GM18861 (cell line): Measurements from ENCODE around the gene METAP2.
A peak's percentile ranks its signal among the peaks of the same experiment; 100 is the strongest.
"Not testable (repeated sequence)": the region's sequence is repeated elsewhere in the genome, so short reads cannot be mapped to it uniquely, and the experiment has no call there.

Experiments
- ATAC-seq: cut with Tn5 transposase; IDR thresholded peaks from one replicate; pipeline ENCODE4 v1.9.1; 2021; ENCODE audit not compliant: unreplicated experiment

The METAP2 gene

DNA sequence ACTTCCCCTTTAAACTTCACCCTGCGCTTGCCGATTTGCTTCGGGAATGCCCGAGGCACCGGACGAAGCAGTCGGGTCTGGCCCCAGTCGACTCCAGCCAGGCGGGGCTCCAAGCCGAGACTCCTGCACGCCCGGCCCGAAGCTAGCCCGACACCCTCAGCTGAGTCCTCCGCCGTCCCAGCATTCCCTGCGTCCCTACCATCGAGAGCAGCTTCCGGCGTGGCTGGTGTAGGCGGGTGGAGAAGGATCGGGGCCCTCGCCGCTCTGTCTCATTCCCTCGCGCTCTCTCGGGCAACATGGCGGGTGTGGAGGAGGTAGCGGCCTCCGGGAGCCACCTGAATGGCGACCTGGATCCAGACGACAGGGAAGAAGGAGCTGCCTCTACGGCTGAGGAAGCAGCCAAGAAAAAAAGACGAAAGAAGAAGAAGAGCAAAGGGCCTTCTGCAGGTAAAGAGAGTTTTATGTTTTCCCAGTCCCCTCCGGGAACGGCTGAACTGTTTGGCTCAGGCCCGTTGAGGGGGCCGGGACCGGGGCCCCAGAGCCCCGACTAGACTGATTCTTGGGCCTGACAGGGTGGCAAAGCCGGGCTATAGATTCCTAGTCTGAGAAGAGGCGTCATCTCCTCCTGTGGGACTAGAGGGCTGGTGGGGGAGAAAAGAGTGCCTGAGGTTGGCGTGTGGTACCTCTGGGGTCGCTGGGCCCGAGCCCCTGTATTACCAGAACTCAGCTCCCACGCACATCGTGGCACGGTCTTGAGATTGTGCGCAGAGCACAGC, at the start of gene METAP2:
TSS of gene METAP2 (plus strand) at position 269 of the 776 bp plus-strand sequence. CDS start at position 297, 28 bp downstream.
- peak; percentile 92 for ATAC-seq

DNA sequence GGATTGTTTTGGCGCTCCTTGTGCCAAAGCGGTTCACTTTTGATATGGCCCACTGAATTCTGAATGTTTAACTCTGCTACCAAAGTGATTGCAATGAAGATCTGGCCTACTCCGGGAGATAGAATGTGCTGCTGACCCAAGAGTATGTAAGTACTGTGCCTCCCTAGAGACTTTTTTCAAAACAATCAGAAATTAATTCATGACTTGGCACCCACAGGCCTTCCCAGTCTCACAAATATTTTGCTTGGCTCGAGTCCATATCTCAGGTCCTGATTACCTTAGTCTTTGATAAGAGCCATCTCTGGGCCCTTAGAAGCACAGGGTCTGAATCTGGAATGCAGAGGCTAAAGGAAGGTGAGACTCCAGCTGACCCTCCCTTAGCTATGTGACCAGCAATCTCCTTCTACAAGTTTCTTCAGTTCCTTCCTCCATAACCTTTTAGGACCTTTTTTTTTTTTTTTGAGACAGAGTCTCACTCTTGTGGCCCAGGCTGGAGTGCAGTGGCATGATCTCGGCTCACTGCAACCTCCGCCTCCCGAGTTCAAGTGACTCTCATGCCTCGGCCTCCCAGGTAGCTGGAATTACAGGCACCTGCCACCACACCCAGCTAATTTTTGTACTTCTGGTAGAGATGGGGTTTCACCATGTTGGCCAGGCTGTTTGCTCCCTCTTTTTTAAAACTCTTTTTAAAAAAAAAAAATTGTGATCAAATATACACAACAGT, 49.5 kb upstream of the METAP2 start:
- no peak for ATAC-seq

GRCh38 chr12:95429172-95429510, 44.8 kb upstream of the METAP2 start:
- ATAC-seq: no peak

GRCh38 chr12:95431120-95431519, 42.8 kb upstream of the METAP2 start:
- ATAC-seq: no peak

- ATAC-seq: no peak
These were observed 38.6 kb upstream of the METAP2 start for GRCh38 chr12:95435355-95435754.

GRCh38 chr12:95437565-95437964, 36.4 kb upstream of the METAP2 start:
- no peak for ATAC-seq

GRCh38 chr12:95439461-95440230, 34.3 kb upstream of the METAP2 start:
- ATAC-seq: no peak

- ATAC-seq: no peak
These were observed 33.6 kb upstream of the METAP2 start for GRCh38 chr12:95440401-95440800.

GRCh38 chr12:95443459-95443858, 30.5 kb upstream of the METAP2 start:
- no peak for ATAC-seq

- ATAC-seq: not testable (repeated sequence)
These were observed 28.9 kb upstream of the METAP2 start for GRCh38 chr12:95445099-95445498.

- no peak for ATAC-seq
These were observed 28.0 kb upstream of the METAP2 start for GRCh38 chr12:95445884-95446505.

DNA sequence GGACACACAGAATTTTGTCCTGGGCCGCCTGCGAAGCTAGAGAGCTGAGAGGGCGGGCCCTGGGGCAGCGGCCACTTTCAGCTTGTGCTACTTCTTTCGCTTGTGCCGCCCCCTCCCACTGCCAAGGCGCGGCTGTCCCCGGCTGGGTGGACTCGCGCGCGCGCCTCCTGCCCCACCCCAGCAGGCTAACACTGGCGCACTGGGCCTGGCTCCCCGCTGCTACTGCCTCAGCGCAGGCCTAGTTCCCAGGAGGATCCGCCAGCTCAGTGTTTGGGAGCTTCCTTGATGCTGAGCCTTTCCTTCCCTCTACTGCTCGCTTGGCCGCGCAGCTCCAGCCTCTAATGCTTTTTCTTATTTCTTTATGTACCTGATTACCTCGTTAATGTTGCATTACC, 27.4 kb upstream of the METAP2 start:
- no peak for ATAC-seq

- not testable (repeated sequence) for ATAC-seq
These were observed 24.3 kb upstream of the METAP2 start for GRCh38 chr12:95449656-95450055.

DNA sequence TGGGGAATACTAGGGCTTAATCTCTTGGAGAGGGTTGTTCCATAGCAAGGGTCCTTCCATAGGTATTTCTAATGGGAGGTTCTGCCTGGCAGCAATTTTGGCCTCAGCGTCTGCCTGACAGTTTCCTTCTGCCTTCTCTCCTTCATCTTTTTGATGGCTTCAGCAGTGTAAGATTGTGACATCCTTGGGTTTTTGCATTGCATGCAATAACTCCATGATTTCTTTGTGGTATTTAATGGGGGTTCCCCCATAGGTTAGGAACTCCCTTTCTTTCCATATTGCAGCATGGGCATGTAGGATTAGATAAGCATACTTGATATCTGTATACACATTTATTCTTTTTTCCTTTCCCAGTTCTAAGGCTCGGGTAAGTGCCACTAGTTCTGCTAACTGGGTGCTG, 21.5 kb upstream of the METAP2 start:
- not testable (repeated sequence) for ATAC-seq

DNA sequence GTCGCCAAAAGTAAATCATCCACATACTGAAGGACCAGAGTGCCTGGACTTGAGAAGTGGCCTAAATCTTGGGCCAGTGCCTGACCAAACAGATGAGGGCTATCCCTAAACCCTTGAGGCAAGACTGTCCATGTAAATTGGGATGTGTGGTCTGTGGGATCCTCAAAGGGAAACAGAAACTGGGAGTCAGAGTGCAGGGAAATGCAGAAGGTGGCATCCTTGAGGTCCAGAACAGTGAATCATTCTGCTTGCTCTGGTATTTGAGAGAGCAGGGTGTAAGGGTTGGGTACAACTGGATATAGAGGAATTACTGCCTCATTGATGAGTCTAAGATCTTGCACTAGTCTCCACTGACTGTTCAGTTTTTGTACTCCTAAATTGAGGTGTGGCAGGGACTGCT, 20.1 kb upstream of the METAP2 start:
- ATAC-seq: not testable (repeated sequence)

- not testable (repeated sequence) for ATAC-seq
These were observed 19.2 kb upstream of the METAP2 start for GRCh38 chr12:95454780-95455215.

GRCh38 chr12:95457605-95458004, 16.3 kb upstream of the METAP2 start:
- ATAC-seq: not testable (repeated sequence)

DNA sequence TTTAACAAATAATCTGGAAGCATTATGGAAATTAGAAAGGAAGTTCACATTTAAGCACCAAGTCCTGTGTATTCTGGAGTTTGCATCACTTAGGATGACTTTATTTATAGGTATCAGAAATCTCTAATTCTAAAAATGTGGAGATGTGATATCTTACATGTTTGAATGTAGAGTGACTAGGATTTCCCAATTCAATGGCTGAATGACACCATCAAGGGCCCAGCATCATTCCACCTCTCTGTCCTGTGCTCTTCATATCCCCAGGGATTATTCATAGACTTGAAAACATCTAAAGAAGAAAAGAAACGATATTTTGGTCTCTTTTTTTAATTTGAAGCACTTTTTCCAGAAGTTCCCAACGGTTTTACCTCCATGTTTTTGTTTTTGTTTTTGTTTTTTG, 15.2 kb upstream of the METAP2 start:
- ATAC-seq: no peak

- no peak for ATAC-seq
These were observed 14.6 kb upstream of the METAP2 start for GRCh38 chr12:95459310-95459709.

DNA sequence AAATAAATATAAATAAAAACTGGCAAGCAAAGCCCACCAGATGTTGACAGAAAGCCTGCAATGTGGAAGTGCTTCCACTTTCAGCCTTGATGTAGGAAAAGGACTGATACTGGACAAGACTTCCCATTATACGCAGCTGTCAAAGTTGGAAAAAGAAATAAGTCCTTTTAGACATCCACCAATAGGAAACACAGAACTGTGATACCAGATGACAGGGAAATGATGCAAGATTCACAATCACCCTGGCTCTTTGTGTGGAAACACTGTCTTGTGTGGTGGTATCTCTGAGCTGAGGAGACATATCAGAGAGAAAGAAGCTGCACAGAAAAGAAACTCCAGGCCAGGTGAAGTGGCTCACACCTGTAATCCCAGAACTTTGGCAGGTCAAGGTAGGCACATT, 13.8 kb upstream of the METAP2 start:
- no peak for ATAC-seq

DNA sequence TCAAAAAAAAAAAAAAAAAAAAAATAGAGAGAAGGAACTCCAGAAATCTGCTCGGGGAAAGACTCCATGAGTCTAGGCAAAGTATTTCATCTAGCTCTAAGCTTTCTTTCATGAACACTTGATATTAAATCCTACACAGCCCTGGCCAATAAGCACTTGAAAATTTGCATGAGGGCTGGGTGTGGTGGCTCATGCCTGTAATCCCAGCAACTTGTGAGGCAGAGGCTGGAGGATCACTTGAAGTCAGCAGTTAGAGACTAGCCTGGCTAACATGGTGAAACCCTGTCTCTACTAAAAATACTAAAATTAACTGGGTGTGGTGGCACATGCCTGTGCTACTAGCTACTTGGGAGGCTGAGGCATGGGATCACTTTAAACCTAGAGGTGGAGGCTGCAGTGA, 13.1 kb upstream of the METAP2 start:
- ATAC-seq: no peak
